Fibroblast of skin of abdomen (primary cell): ENCODE measurements around the gene TCF25.

Experiments used
- DNase-seq: peaks from one replicate; pipeline ENCODE4 v3.0.0-alpha.2; 2013

Gene TCF25

GRCh38 chr16:89949121-89949742 is 75.8 kb downstream of the TCF25 start:
- no peak for DNase-seq

GRCh38 chr16:89949756-89950155 is 76.4 kb downstream of the TCF25 start:
- DNase-seq = no peak

GRCh38 chr16:89951509-89951908 is 78.1 kb downstream of the TCF25 start:
- DNase-seq = no peak

- DNase-seq = no peak
Measured at GRCh38 chr16:89952049-89952448, 78.7 kb downstream of the TCF25 start.

GRCh38 chr16:89952551-89952950 is 79.2 kb downstream of the TCF25 start:
- DNase-seq = no peak

- no peak for DNase-seq
Measured at GRCh38 chr16:89953671-89954406, 80.4 kb downstream of the TCF25 start.

GRCh38 chr16:89954462-89954861 is 81.1 kb downstream of the TCF25 start:
- DNase-seq = no peak

- no peak for DNase-seq
Measured at GRCh38 chr16:89955001-89955685, 81.8 kb downstream of the TCF25 start.

GRCh38 chr16:89956505-89957215 is 83.3 kb downstream of the TCF25 start:
- DNase-seq = no peak

- no peak for DNase-seq
Measured at GRCh38 chr16:89957216-89957785, 83.9 kb downstream of the TCF25 start.

GRCh38 chr16:89958068-89958467 is 84.7 kb downstream of the TCF25 start:
- DNase-seq = no peak

- DNase-seq = no peak
Measured at GRCh38 chr16:89958596-89958995, 85.2 kb downstream of the TCF25 start.

- no peak for DNase-seq
Measured at GRCh38 chr16:89960966-89961365, 87.6 kb downstream of the TCF25 start.
